Measurements from ENCODE around the gene CDC123. TPM values are rescaled to one million over a fixed set of nuclear protein-coding genes. Genes with fewer than 3 reads are reported as not detected.

CDC123 gene
- total and polyA plus RNA-seq, 9 donors: 22.1 to 59.1 (median 35.8) TPM

- no peak for TF ChIP-seq POLR2A (IDR thresholded peaks at IDR 0.05)
- no peak for TF ChIP-seq EP300 (IDR thresholded peaks at IDR 0.05)
- no peak for TF ChIP-seq CTCF (IDR thresholded peaks at IDR 0.05)
- intact Hi-C loops (cut with DNase I): no loop called here
- Histone ChIP-seq H3K4me3 (no peak overlapping the region), H3K4me1 (ENCODE audit: insufficient read depth) (no peaks in the 10 kb centered on the region), H3K27ac (no peak overlapping the region), H3K27me3 (no peaks in the 10 kb centered on the region), H3K9me3 (no peaks in the 10 kb centered on the region), H3K36me3 (no peaks in the 10 kb centered on the region)
- no peak for DNase-seq
- 26 to 67% (median 48%) methylated on average over 1 of the region's 1 CpG for WGBS, 3 donors
Observed at GRCh38 chr10:12255048-12255447, 59.1 kb downstream of the CDC123 start.

- no peaks in the 10 kb centered on the region for H3K36me3 ChIP-seq
- no peak overlapping the region for H3K4me3 ChIP-seq
- no peaks in the 10 kb centered on the region for H3K27me3 ChIP-seq
- H3K9me3 ChIP-seq: no peaks in the 10 kb centered on the region
- H3K4me1 ChIP-seq (ENCODE audit: insufficient read depth): no peaks in the 10 kb centered on the region
- 85 to 100% (median 97%) methylated on average over 4 of the region's 4 CpGs for WGBS, 3 donors
- TF ChIP-seq CTCF (IDR thresholded peaks at IDR 0.05) (no peak), POLR2A (IDR thresholded peaks at IDR 0.05) (no peak), EP300 (IDR thresholded peaks at IDR 0.05) (no peak)
- intact Hi-C loops (cut with DNase I): loop anchor here (2.0 to 10.0 kb wide), 6 partner anchors 395 to 835 kb away; no protein-coding TSS in a partner anchor
- DNase-seq: no peak
- H3K27ac ChIP-seq: no peak overlapping the region
Observed at GRCh38 chr10:12259988-12260387, 64.0 kb downstream of the CDC123 start.

GRCh38 chr10:12262278-12262981 is 66.4 kb downstream of the CDC123 start:
- TF ChIP-seq CTCF (IDR thresholded peaks at IDR 0.05) (no peak), POLR2A (IDR thresholded peaks at IDR 0.05) (no peak), EP300 (IDR thresholded peaks at IDR 0.05) (no peak)
- H3K4me3 ChIP-seq: no peak overlapping the region
- no peak for DNase-seq
- H3K27me3 ChIP-seq: no peaks in the 10 kb centered on the region
- intact Hi-C loops (cut with DNase I): loop anchor here (5.0 to 10.0 kb wide), 5 partner anchors 392 to 832 kb away; no protein-coding TSS in a partner anchor
- H3K27ac ChIP-seq: no peak overlapping the region
- no peaks in the 10 kb centered on the region for H3K36me3 ChIP-seq
- H3K9me3 ChIP-seq: no peaks in the 10 kb centered on the region
- WGBS, 3 donors: 87 to 89% (median 88%) methylated on average over 3 of the region's 3 CpGs
- H3K4me1 ChIP-seq (ENCODE audit: insufficient read depth): no peaks in the 10 kb centered on the region

- DNase-seq: peak; percentile 69 to 87 (median 78)
- 24 to 26% (median 24%) methylated on average over 31 of the region's 31 CpGs for WGBS, 3 donors
- TF ChIP-seq EP300 (IDR thresholded peaks at IDR 0.05) (no peak), CTCF (IDR thresholded peaks at IDR 0.05) (peak; percentile 74 to 84 (median 77)), POLR2A (IDR thresholded peaks at IDR 0.05) (no peak)
- H3K27ac ChIP-seq: no peak overlapping the region
- H3K4me3 ChIP-seq: no peak overlapping the region
- intact Hi-C loops (cut with DNase I): loop anchor here (2.0 to 10.0 kb wide), 7 partner anchors 390 to 830 kb away; no protein-coding TSS in a partner anchor
- no peaks in the 10 kb centered on the region for H3K36me3 ChIP-seq
- no peaks in the 10 kb centered on the region for H3K4me1 ChIP-seq (ENCODE audit: insufficient read depth)
- no peaks in the 10 kb centered on the region for H3K9me3 ChIP-seq
- H3K27me3 ChIP-seq: no peaks in the 10 kb centered on the region
Observed at GRCh38 chr10:12264204-12264940, 68.4 kb downstream of the CDC123 start.

Data from ovary (tissue), 9 donors.